GM12878 (cell line): ENCODE data around the gene ARL14EPL. TPM values are rescaled to one million over a fixed set of nuclear protein-coding genes. Genes with fewer than 3 reads are reported as not detected.

ENCODE experiments used
- ATAC-seq: fragments of 200-7000 bp; cut with Tn5 transposase; 3 replicates; pipeline ENCODE4 v1.9.1; 2020; ENCODE audit warnings: mild to moderate bottlenecking, moderate library complexity
- BruUV-seq: library from RNA; stranded (reverse); fragments of 400-500 nt; replicated peaks from 2 replicates; lab custom pipeline; 2021; lab: Mats Ljungman, UMichigan
- CTCF ChIA-PET: fragments of 300-600 bp; sonication (Branson Sonifier 250); formaldehyde crosslinking; extraction: SDS; loops from one replicate; lab custom pipeline; 2021; ENCODE audit warnings: inconsistent platforms; lab: Yijun Ruan, JAX
- POLR2A ChIA-PET: fragments of 350-600 bp; formaldehyde crosslinking; extraction: SDS; loops from one replicate; lab custom pipeline; 2021; ENCODE audit warnings: inconsistent platforms; lab: Charles Lee
- RAD21 ChIA-PET: fragments of 300-600 bp; sonication (Branson Sonifier 250); formaldehyde crosslinking; loops from one replicate; lab custom pipeline; 2023; ENCODE audit warnings: antibody characterized with exemption; ENCODE audit not compliant: unreplicated experiment; lab: Charles Lee
- SMC1A ChIA-PET: fragments of 300-600 bp; sonication (Branson Sonifier 250); formaldehyde crosslinking; loops from one replicate; lab custom pipeline; 2023; ENCODE audit not compliant: unreplicated experiment, uncharacterized antibody; lab: Charles Lee
- DNase-seq: peaks from one replicate; pipeline ENCODE4 v3.0.0-alpha.2; 2011; ENCODE audit warnings: low read depth, low spot score
- FAIRE-seq: peaks from 3 replicates; lab custom pipeline; 2011; peaks lifted over from hg19 to GRCh38; lab: Jason Lieb, UNC
- H2AFZ ChIP-seq: 2 replicates; pipeline ENCODE4 v1.6.0; 2011; ENCODE audit warnings: low read depth, low read length, control low read depth; ENCODE audit not compliant: control insufficient read depth
- H3K27ac ChIP-seq: 2 replicates; pipeline ENCODE4 v1.5.1; 2011; ENCODE audit warnings: control low read depth; ENCODE audit not compliant: control insufficient read depth, insufficient read depth
- H3K27me3 ChIP-seq, 2 experiments: replicated peaks in 1 of 2; 2 replicates each; pipeline versions ENCODE4 v1.6.0 to v1.6.1; 2011; ENCODE audit warnings: low read length in 1 of 2; ENCODE audit not compliant: control insufficient read depth in 2 of 2, insufficient read depth in 2 of 2
- H3K36me3 ChIP-seq, 2 experiments: 2 replicates each; pipeline ENCODE4 v1.5.1; 2011; ENCODE audit warnings: low read length in 1 of 2; ENCODE audit not compliant: control insufficient read depth in 2 of 2, insufficient read depth in 2 of 2
- H3K4me1 ChIP-seq: 2 replicates; pipeline ENCODE4 v1.6.1; 2011; ENCODE audit warnings: mild to moderate bottlenecking, low read length, moderate library complexity, mixed read lengths; ENCODE audit not compliant: control insufficient read depth, insufficient read depth
- H3K4me2 ChIP-seq: 2 replicates; pipeline ENCODE4 v1.6.0; 2011; ENCODE audit warnings: control low read depth; ENCODE audit not compliant: control insufficient read depth, insufficient read depth
- H3K4me3 ChIP-seq: fragments of 200-600 bp; sonication (generic); 2 replicates; pipeline ENCODE4 v1.5.1; 2016
- H3K79me2 ChIP-seq: 2 replicates; pipeline ENCODE4 v1.6.0; 2011; ENCODE audit warnings: low read length; ENCODE audit not compliant: control insufficient read depth, insufficient read depth
- H3K9ac ChIP-seq: 2 replicates; pipeline ENCODE4 v1.8.0; 2011; ENCODE audit warnings: low read length, control low read depth, mixed read lengths; ENCODE audit not compliant: control insufficient read depth, insufficient read depth
- H3K9me3 ChIP-seq: replicated peaks from 3 replicates; pipeline ENCODE4 v1.5.1; 2011; ENCODE audit warnings: mild to moderate bottlenecking, low read length; ENCODE audit not compliant: control insufficient read depth, insufficient read depth
- H4K20me1 ChIP-seq: 2 replicates; pipeline ENCODE4 v1.6.0; 2011; ENCODE audit not compliant: control insufficient read depth, insufficient read depth
- FOS ChIP-seq: IDR thresholded peaks from 3 replicates; pipeline ENCODE4 v1.6.1; 2011; ENCODE audit warnings: borderline replicate concordance; ENCODE audit not compliant: insufficient read length; ENCODE audit errors: extremely low read depth
- IRF4 ChIP-seq: IDR thresholded peaks from 2 replicates; pipeline ENCODE4 v1.6.1; 2011; ENCODE audit warnings: low read depth, low read length
- JUND ChIP-seq: IDR thresholded peaks from 2 replicates; pipeline ENCODE4 v1.6.1; 2012; ENCODE audit warnings: low read depth, mild to moderate bottlenecking, low read length, improper control_type of control experiment, moderate library complexity
- MXI1 ChIP-seq: fragments of 150-350 bp; IDR thresholded peaks from 2 replicates; pipeline ENCODE4 v1.6.1; 2011; ENCODE audit warnings: low read depth, mild to moderate bottlenecking, inconsistent platforms, low read length, improper control_type of control experiment
- NFYA ChIP-seq: IDR thresholded peaks from 2 replicates; pipeline ENCODE4 v1.6.1; 2011; ENCODE audit warnings: low read depth, mild to moderate bottlenecking, low read length, improper control_type of control experiment, borderline replicate concordance
- POLR2AphosphoS2 ChIP-seq: IDR thresholded peaks from 2 replicates; pipeline ENCODE4 v1.6.1; 2011; ENCODE audit warnings: low read depth, mild to moderate bottlenecking, low read length, improper control_type of control experiment, moderate library complexity
- RAD51 ChIP-seq: fragments of 450-650 bp; IDR thresholded peaks from 2 replicates; pipeline ENCODE4 v1.6.1; 2016; ENCODE audit warnings: moderate library complexity, mild to moderate bottlenecking, inconsistent platforms
- SIN3A ChIP-seq: IDR thresholded peaks from 2 replicates; pipeline ENCODE4 v1.6.1; 2012; ENCODE audit warnings: low read depth, low read length, improper control_type of control experiment
- SMAD5 ChIP-seq: IDR thresholded peaks from 2 replicates; pipeline ENCODE4 v1.6.1; 2016; ENCODE audit warnings: antibody characterized with exemption, low read depth
- ZNF384 ChIP-seq: IDR thresholded peaks from 2 replicates; pipeline ENCODE4 v1.6.1; 2012; ENCODE audit warnings: low read depth, mild to moderate bottlenecking, low read length, improper control_type of control experiment, borderline replicate concordance
- ZSCAN29 ChIP-seq: fragments of 450-650 bp; IDR thresholded peaks from 2 replicates; pipeline ENCODE4 v1.6.1; 2017; ENCODE audit warnings: mild to moderate bottlenecking, moderate library complexity
- WGBS: methylation state at CpG from one replicate; pipeline ENCODE4 v1.1.6; 2016; ENCODE audit warnings: low lambda C conversion rate; ENCODE audit not compliant: insufficient replicate concordance, insufficient coverage; ENCODE audit errors: missing lambda C conversion rate; 5-methylcytosine and 5-hydroxymethylcytosine counted together
- in situ Hi-C: fragments of 300-500 bp; cut with MboI; formaldehyde crosslinking; loops from 9 replicates; pipeline ENCODE4 v1.14.3; 2018; ENCODE audit warnings: mixed read lengths
- intact Hi-C: fragments of 100-400 bp; cut with micrococcal nuclease; formaldehyde crosslinking; loops from one replicate; pipeline ENCODE4 v1.14.2; 2022; ENCODE audit not compliant: unreplicated experiment
- polyA plus RNA-seq, 11 experiments: library from polyadenylated mRNA; depleted of rRNA in 4 of 11; unstranded in 6 of 11; stranded (reverse) in 5 of 11; fragments of >200 nt; fragmentation: Nextera tagmentation in 4 of 11; fragmentation: Illumina TruSeq in 1 of 11; extraction: Ambion mirVana in 4 of 11; extraction: Trizol in 1 of 11; gene quantifications; 1 replicate in 1 of 11; 2 replicates in 10 of 11; pipeline versions ENCODE4 v1.2.1 to v1.2.3, GENCODE V29; 2011 to 2016; ENCODE audit warnings: inconsistent platforms in 2 of 11, missing spikeins in 2 of 11, low read depth in 1 of 11
- total RNA-seq, 4 experiments: library from RNA; depleted of rRNA in 3 of 4; stranded (reverse); fragments of >200 nt in 3 of 4; fragmentation: Illumina TruSeq in 1 of 4; extraction: Trizol in 1 of 4; gene quantifications; 2 replicates each; pipeline versions ENCODE4 v1.2.1 to v1.2.3, GENCODE V29; 2013 to 2021
- TF ChIP-seq, protein P1 (sequence below): IDR thresholded peaks from 2 replicates; pipeline ENCODE4 v1.6.1; 2011; ENCODE audit warnings: low read depth, low read length, improper control_type of control experiment, borderline replicate concordance
- TF ChIP-seq, protein P2 (sequence below): IDR thresholded peaks from 2 replicates; pipeline ENCODE4 v1.6.1; 2012; ENCODE audit warnings: low read depth, low read length, improper control_type of control experiment
- TF ChIP-seq, protein P3 (sequence below): fragments of 450-650 bp; conservative IDR thresholded peaks from 2 replicates; pipeline ENCODE4 v1.6.1; 2017; ENCODE audit warnings: mild to moderate bottlenecking, moderate library complexity
- TF ChIP-seq, protein P4 (sequence below): IDR thresholded peaks from 2 replicates; pipeline ENCODE4 v1.6.1; 2011; ENCODE audit warnings: borderline replicate concordance, low read depth, mild to moderate bottlenecking, moderate library complexity, low read length; ENCODE audit not compliant: insufficient read depth, poor library complexity, severe bottlenecking

ARL14EPL gene
- total and polyA plus RNA-seq, 10 of the 15 experiments (the other 5 are each of a cell fraction or from before 2014, with no cell fraction given): 0.08 TPM; not detected in 9

DNA sequence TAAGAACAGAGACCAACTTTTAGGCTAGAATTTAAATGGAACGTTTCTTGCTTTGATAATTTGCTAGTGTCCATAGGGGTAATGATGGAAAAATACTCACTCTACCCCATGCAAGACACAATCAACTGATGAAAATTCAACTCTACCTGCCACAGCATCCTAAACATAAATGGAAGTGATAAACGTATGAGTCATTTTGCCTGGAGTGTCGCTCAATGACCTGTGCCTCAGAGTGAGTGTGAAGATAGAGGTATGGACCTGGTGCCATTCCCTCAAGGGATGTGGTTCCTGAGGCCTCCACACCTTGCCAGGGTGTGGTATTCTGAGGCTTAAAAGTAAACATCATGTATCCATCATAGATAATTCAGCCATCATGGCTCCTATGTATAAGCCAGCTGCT, 14.0 kb downstream of the ARL14EPL start:
- no peak for TF ChIP-seq SMAD5
- TF ChIP-seq, protein P1, sequence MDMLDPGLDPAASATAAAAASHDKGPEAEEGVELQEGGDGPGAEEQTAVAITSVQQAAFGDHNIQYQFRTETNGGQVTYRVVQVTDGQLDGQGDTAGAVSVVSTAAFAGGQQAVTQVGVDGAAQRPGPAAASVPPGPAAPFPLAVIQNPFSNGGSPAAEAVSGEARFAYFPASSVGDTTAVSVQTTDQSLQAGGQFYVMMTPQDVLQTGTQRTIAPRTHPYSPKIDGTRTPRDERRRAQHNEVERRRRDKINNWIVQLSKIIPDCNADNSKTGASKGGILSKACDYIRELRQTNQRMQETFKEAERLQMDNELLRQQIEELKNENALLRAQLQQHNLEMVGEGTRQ: no peak
- TF ChIP-seq ZSCAN29: no peak
- TF ChIP-seq, protein P2, sequence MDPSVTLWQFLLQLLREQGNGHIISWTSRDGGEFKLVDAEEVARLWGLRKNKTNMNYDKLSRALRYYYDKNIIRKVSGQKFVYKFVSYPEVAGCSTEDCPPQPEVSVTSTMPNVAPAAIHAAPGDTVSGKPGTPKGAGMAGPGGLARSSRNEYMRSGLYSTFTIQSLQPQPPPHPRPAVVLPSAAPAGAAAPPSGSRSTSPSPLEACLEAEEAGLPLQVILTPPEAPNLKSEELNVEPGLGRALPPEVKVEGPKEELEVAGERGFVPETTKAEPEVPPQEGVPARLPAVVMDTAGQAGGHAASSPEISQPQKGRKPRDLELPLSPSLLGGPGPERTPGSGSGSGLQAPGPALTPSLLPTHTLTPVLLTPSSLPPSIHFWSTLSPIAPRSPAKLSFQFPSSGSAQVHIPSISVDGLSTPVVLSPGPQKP: no peak
- no peak for TF ChIP-seq SIN3A
- TF ChIP-seq, protein P3, sequence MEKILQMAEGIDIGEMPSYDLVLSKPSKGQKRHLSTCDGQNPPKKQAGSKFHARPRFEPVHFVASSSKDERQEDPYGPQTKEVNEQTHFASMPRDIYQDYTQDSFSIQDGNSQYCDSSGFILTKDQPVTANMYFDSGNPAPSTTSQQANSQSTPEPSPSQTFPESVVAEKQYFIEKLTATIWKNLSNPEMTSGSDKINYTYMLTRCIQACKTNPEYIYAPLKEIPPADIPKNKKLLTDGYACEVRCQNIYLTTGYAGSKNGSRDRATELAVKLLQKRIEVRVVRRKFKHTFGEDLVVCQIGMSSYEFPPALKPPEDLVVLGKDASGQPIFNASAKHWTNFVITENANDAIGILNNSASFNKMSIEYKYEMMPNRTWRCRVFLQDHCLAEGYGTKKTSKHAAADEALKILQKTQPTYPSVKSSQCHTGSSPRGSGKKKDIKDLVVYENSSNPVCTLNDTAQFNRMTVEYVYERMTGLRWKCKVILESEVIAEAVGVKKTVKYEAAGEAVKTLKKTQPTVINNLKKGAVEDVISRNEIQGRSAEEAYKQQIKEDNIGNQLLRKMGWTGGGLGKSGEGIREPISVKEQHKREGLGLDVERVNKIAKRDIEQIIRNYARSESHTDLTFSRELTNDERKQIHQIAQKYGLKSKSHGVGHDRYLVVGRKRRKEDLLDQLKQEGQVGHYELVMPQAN: no peak
- no peak for TF ChIP-seq FOS
- TF ChIP-seq RAD51: no peak
- no peak for TF ChIP-seq MXI1
- TF ChIP-seq, protein P4, sequence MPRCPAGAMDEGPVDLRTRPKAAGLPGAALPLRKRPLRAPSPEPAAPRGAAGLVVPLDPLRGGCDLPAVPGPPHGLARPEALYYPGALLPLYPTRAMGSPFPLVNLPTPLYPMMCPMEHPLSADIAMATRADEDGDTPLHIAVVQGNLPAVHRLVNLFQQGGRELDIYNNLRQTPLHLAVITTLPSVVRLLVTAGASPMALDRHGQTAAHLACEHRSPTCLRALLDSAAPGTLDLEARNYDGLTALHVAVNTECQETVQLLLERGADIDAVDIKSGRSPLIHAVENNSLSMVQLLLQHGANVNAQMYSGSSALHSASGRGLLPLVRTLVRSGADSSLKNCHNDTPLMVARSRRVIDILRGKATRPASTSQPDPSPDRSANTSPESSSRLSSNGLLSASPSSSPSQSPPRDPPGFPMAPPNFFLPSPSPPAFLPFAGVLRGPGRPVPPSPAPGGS: no peak
- TF ChIP-seq POLR2AphosphoS2: no peak
- TF ChIP-seq NFYA: no peak
- no peak for TF ChIP-seq ZNF384
- TF ChIP-seq JUND: no peak
- TF ChIP-seq IRF4: no peak

More for the DNA sequence above, 14.0 kb downstream of the ARL14EPL start:
- no peaks in the 10 kb centered on the region for H3K79me2 ChIP-seq
- in situ Hi-C loops: no loop called here
- H2AFZ ChIP-seq: no peak overlapping the region
- H4K20me1 ChIP-seq: no peaks in the 10 kb centered on the region
- 63% methylated on average over 3 of the region's 3 CpGs for WGBS
- ChIA-PET POLR2A (interaction anchor here (0.7 kb wide), 1 partner anchor 885 kb away, joined by 3 read pairs; no protein-coding TSS in a partner anchor), RAD21 (no interaction called here), SMC1A (interaction anchor here (0.8 kb wide), 1 partner anchor 30 kb away, joined by 3 read pairs; no protein-coding TSS in a partner anchor), CTCF (interaction anchor here (1.0 kb wide), 1 partner anchor 10 kb away, joined by 3 read pairs; no protein-coding TSS in a partner anchor)
- no peaks in the 10 kb centered on the region for H3K9me3 ChIP-seq
- H3K4me3 ChIP-seq: no peak overlapping the region
- intact Hi-C loops: no loop called here
- H3K27ac ChIP-seq: no peak overlapping the region
- no peak for DNase-seq
- BruUV-seq: no TSS peak
- H3K4me1 ChIP-seq: no peaks in the 10 kb centered on the region
- no peak overlapping the region for H3K4me2 ChIP-seq
- H3K9ac ChIP-seq: no peak overlapping the region
- ATAC-seq: no peak
- H3K36me3 ChIP-seq: no peaks in the 10 kb centered on the region
- no peaks in the 10 kb centered on the region; a peak in 1 of 4 replicates for H3K27me3 ChIP-seq
- FAIRE-seq: no peak
